Measurements from ENCODE around the gene GXYLT2. TPM values are rescaled to one million over a fixed set of nuclear protein-coding genes. Genes with fewer than 3 reads are reported as not detected.
"Not testable (repeated sequence)": the region's sequence is repeated elsewhere in the genome, so short reads cannot be mapped to it uniquely, and the experiment has no call there.

GXYLT2 gene
- total RNA-seq, 4 donors from 2014 or later = 5.0 to 9.8 (median 7.6) TPM

DNA sequence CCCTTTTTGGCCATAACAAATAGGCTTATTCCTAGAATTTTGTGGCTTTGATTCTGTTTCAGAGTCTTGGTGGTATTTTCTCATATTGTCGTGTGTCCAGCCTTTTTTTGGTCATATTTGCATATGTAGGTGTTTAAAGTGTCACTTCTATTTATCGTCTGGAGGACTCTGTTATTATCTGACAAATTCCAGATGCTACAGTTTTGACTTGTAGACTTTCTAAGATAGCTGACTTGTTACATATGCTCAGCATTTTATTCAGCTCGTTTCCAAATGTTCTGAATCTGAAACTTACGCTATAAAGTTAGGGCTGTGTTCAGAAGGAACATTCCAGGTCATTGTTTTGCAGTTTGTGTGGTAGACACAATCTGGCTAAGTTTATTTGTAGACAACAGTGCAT lies 110.6 kb downstream of the GXYLT2 start:
- no peaks in the 10 kb centered on the region for H3K27me3 ChIP-seq
- no peak for DNase-seq (ENCODE audit: extremely low spot score)
- intact Hi-C loops (cut with DNase I) = loop anchor here (5.0 kb wide), 2 partner anchors 44 to 61 kb away; no protein-coding TSS in a partner anchor
- H3K4me3 ChIP-seq = peak overlapping the region; percentile 74 to 94 (median 91)
- H3K27ac ChIP-seq (replicated peaks in 1 of 4) = peak overlapping the region in 3 of 4 donors; percentile 9 to 99 (median 19)
- TF ChIP-seq, protein P1, sequence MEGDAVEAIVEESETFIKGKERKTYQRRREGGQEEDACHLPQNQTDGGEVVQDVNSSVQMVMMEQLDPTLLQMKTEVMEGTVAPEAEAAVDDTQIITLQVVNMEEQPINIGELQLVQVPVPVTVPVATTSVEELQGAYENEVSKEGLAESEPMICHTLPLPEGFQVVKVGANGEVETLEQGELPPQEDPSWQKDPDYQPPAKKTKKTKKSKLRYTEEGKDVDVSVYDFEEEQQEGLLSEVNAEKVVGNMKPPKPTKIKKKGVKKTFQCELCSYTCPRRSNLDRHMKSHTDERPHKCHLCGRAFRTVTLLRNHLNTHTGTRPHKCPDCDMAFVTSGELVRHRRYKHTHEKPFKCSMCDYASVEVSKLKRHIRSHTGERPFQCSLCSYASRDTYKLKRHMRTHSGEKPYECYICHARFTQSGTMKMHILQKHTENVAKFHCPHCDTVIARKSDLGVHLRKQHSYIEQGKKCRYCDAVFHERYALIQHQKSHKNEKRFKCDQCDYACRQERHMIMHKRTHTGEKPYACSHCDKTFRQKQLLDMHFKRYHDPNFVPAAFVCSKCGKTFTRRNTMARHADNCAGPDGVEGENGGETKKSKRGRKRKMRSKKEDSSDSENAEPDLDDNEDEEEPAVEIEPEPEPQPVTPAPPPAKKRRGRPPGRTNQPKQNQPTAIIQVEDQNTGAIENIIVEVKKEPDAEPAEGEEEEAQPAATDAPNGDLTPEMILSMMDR (IDR thresholded peaks at IDR 0.05) = no peak
- TF ChIP-seq POLR2A (IDR thresholded peaks at IDR 0.05; ENCODE audit: low read depth) (no peak), EP300 (IDR thresholded peaks at IDR 0.05) (no peak), POLR2AphosphoS5 (IDR thresholded peaks at IDR 0.05) (no peak)
- peaks cover 54 to 65% (median 61%) of the 10 kb centered on the region in 4 donors for H3K4me1 ChIP-seq
- no peaks in the 10 kb centered on the region for H3K9me3 ChIP-seq
- H3K36me3 ChIP-seq = peaks cover 0 to 8% (median 4%) of the 10 kb centered on the region in 4 donors
- WGBS = 21% methylated on average over 4 of the region's 4 CpGs

GRCh38 chr3:72999951-73000350 lies 112.1 kb downstream of the GXYLT2 start:
- no peak for TF ChIP-seq POLR2AphosphoS5 (IDR thresholded peaks at IDR 0.05)
- TF ChIP-seq EP300 (IDR thresholded peaks at IDR 0.05) = no peak
- TF ChIP-seq, protein P1 (IDR thresholded peaks at IDR 0.05) = no peak
- TF ChIP-seq POLR2A (IDR thresholded peaks at IDR 0.05; ENCODE audit: low read depth) = no peak
- Histone ChIP-seq H3K36me3 (peaks cover 0 to 8% (median 4%) of the 10 kb centered on the region in 4 donors), H3K27ac (replicated peaks in 1 of 4) (no peak overlapping the region), H3K9me3 (no peaks in the 10 kb centered on the region), H3K27me3 (no peaks in the 10 kb centered on the region), H3K4me3 (peak overlapping the region; percentile 74 to 94 (median 91)), H3K4me1 (peaks cover 61 to 76% (median 72%) of the 10 kb centered on the region in 4 donors)
- no peak for DNase-seq (ENCODE audit: extremely low spot score)
- intact Hi-C loops (cut with DNase I) = loop anchor here (5.0 kb wide), 2 partner anchors 42 to 63 kb away; no protein-coding TSS in a partner anchor
- WGBS = 49% methylated on average over 2 of the region's 2 CpGs

DNA sequence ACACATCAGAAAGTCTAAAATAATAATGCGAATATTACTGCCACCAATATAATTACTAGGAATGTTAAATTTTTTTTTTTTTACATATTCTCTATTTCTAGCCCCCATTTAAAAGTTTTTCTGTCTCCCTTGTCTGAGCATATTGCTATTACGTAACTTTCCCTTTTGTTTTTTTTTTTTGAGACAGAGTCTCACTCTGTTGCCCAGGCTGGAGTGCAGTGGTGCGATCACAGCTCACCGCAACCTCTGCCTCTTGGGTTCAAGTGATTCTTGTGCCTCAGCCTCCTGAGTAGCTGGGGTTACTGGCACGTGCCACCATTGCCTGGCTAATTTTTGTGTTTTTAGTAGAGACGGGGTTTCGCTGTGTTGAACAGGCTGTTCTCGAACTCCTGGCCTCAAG lies 115.2 kb downstream of the GXYLT2 start:
- intact Hi-C loops (cut with DNase I); DNase-seq (ENCODE audit: extremely low spot score); H3K4me3 ChIP-seq; H3K27ac ChIP-seq (replicated peaks in 1 of 4); H3K9me3 ChIP-seq; H3K27me3 ChIP-seq: not testable (repeated sequence)
- H3K36me3 ChIP-seq = peaks cover 0 to 29% (median 14%) of the 10 kb centered on the region in 4 donors
- H3K4me1 ChIP-seq = peaks cover 59 to 75% (median 73%) of the 10 kb centered on the region in 4 donors
- 70% methylated on average over 8 of the region's 8 CpGs for WGBS

DNA sequence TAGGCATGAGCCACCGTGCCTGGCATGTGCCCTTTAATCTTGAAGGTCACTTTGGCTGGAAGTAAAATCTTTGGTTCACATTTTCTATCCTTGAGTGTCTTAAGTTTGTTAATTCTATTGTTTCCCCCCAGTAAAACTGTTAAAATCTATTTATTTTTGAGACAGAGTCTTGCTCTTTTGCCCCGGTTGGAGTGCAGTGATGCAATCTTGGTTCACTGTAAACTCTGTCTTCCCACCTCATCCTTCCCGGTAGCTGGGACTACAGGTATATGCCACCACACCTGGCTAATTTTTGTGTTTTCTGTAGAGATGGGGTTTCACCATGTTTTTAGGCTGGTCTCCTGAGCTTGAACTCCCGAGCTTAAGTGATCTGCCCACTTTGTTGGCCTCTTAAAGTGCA lies 116.5 kb downstream of the GXYLT2 start:
- Histone ChIP-seq H3K9me3 (no peaks in the 10 kb centered on the region), H3K27ac (replicated peaks in 1 of 4) (no peak overlapping the region), H3K36me3 (peaks cover 0 to 29% (median 10%) of the 10 kb centered on the region in 4 donors), H3K4me3 (no peak overlapping the region), H3K27me3 (no peaks in the 10 kb centered on the region), H3K4me1 (peaks cover 53 to 75% (median 73%) of the 10 kb centered on the region in 4 donors)
- intact Hi-C loops (cut with DNase I) = no loop called here
- WGBS = 72% methylated on average over 4 of the region's 4 CpGs
- no peak for DNase-seq (ENCODE audit: extremely low spot score)
- no peak for TF ChIP-seq EP300 (IDR thresholded peaks at IDR 0.05)
- no peak for TF ChIP-seq POLR2AphosphoS5 (IDR thresholded peaks at IDR 0.05)
- no peak for TF ChIP-seq POLR2A (IDR thresholded peaks at IDR 0.05; ENCODE audit: low read depth)

DNA sequence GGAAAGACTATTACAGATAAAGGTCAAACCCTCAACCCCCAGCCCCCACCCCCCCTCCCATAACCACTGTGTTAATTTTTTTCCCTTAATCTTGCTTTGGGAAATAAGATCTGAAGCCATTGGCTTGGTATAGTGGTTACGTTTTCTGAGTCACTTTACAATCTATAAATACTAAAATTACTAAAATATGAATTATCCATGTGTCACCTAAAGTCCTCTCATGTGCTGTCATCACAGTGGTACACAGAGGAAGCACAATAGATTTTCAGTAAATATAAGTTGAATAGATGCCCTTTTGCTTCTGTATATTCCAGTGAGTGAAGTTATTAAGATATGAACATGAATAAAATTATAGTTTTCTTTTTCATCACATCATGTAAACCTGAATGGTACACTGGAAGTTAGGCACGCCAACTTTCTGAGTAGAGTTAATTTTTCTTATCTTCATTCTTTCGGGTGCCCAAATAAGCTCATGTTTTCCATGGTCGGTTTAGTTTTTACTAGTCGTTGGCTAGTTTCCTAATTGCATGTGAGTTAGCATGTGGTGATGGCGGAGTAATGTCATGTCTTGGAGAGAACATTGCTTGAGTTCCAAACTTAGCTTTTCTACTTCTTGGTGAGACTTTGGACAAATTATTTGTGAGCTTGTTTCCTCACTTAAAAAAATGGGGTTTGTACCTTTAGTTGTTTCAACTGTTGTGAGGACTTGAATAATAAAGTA lies 120.3 kb downstream of the GXYLT2 start:
- no peaks in the 10 kb centered on the region for H3K27me3 ChIP-seq
- TF ChIP-seq EP300 (IDR thresholded peaks at IDR 0.05) (no peak), POLR2AphosphoS5 (IDR thresholded peaks at IDR 0.05) (no peak), POLR2A (IDR thresholded peaks at IDR 0.05; ENCODE audit: low read depth) (no peak)
- TF ChIP-seq, protein P1 (IDR thresholded peaks at IDR 0.05) = no peak
- no peaks in the 10 kb centered on the region for H3K9me3 ChIP-seq
- intact Hi-C loops (cut with DNase I) = no loop called here
- H3K4me1 ChIP-seq = peaks cover 33 to 66% (median 61%) of the 10 kb centered on the region in 4 donors
- no peak overlapping the region for H3K4me3 ChIP-seq
- H3K36me3 ChIP-seq = peaks cover 0 to 25% (median 10%) of the 10 kb centered on the region in 4 donors
- 57% methylated on average over 6 of the region's 6 CpGs for WGBS
- no peak for DNase-seq (ENCODE audit: extremely low spot score)
- H3K27ac ChIP-seq (replicated peaks in 1 of 4) = no peak overlapping the region
